Fibroblast of the conjunctiva (primary cell): ENCODE data around the gene GRPEL1.

Source experiments
- DNase-seq: peaks from one replicate; pipeline ENCODE4 v3.0.0-alpha.2; 2010; ENCODE audit warnings: low read depth

The GRPEL1 gene

GRCh38 chr4:7023486-7023885 is 44.4 kb downstream of the GRPEL1 start:
- no peak for DNase-seq

DNA sequence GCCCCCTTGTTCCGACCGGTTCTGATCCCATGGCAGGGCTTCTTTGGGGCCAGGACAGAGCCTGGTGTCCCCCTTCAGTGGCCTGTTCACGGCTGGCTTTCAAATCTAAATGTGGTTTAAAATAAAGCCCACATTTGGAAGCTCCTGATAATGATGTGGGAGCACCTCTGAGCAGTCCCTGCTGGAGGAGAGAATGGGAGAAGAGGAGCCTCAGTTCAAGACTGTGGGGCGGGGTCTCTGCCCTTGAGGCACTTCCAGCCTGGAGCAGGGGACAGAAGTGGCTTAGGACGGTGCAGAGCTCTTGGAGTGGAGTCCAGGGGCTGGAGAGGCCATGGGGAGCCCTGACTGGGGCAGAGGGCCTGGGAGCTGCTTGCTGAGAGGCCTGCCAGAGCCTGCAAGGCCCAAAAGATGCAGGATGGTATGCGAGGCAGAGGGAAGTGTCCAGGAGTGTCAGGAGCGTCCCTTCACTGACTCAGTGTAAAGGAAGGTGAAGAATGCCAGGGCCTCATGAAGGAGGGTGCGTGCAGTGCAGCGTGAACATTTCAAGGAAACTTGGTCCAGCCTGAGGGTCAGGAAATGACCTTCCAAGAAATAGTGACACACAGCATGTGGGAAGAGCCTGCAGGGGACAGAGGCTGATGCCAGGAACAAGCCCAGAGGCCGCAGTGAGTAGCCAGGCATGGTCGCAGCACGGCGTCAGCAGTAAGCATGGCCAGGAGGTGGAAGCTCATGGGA is 45.8 kb downstream of the GRPEL1 start:
- DNase-seq = no peak

- DNase-seq = no peak
These were observed 46.5 kb downstream of the GRPEL1 start for GRCh38 chr4:7021355-7021754.

GRCh38 chr4:7020856-7021255 is 47.0 kb downstream of the GRPEL1 start:
- no peak for DNase-seq

DNA sequence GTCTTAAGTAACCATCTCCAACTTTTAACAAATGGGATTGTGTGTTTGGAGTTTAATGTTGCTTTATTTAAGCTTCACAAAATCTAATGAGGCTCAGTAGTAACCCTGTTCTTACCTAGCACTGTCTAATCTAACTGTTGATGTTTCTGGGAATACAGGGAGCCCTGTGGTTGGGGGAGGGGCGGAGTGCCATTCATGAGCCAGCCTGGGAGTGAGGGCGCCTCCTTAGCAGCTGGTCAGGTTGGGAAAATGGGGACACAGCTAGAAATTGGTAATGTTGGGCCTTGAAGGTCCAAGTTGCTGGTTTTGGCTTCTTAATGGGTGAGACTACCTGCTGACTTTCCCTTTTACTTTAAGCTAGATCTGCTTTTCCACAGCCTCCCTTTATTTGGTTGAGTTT is 47.6 kb downstream of the GRPEL1 start:
- DNase-seq = no peak

DNA sequence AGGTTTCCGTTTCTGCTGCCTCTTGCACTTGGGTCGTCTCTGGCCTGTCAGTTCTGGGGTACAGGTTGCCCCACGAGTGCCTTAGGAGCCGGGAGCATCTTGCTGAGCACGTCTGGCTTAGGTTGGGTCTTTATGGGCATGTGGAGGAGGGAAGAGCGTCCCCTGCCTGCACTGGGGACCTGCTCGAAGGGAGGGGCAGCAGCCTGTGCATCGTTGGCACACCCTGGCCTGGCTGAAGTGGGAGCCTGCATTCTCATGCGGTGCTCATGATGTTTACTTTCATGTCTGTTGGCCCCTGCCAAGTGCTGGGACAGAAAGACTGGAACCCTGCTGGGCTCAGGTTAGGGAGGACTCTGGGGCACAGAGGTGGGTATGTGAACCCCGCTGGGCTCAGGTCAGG is 48.5 kb downstream of the GRPEL1 start:
- DNase-seq = no peak

- no peak for DNase-seq
These were observed 49.6 kb downstream of the GRPEL1 start for GRCh38 chr4:7018281-7018680.

- DNase-seq = no peak
These were observed 50.3 kb downstream of the GRPEL1 start for GRCh38 chr4:7017446-7018048.

GRCh38 chr4:7016512-7016911 is 51.4 kb downstream of the GRPEL1 start:
- no peak for DNase-seq

GRCh38 chr4:7016086-7016485 is 51.8 kb downstream of the GRPEL1 start:
- no peak for DNase-seq

DNA sequence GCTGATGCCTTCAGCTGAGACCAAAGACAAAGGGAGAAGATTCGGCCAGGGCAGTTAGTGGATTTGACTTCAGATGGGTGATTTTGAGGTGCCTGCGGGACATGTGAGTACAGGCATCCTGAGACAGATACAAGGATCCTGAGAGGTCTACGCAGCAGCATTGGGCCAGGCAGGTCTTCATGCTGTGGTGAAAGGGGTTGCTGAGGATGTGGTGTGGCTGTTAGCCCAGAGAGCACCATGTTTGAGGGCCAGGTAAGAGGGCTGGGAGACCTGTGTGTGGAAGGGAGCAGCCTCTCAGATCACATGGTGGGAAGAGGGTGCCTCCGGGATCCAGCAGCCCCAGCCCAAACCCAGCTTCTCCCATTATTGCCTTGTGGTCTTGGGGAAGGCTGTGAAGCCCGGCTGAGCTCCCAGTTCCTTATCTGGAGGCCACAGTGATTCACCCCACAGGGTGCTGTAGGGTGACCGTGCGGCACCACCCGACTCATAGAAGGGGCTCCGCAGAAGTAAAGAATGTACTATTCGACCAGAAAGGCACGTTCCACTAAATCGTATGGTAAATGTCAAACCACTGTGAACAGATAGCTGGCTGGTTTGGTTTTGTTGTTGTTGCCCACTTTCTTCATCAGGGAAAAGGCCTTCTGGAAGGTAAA is 52.4 kb downstream of the GRPEL1 start:
- no peak for DNase-seq

- no peak for DNase-seq
These were observed 53.0 kb downstream of the GRPEL1 start for GRCh38 chr4:7014815-7015214.

DNA sequence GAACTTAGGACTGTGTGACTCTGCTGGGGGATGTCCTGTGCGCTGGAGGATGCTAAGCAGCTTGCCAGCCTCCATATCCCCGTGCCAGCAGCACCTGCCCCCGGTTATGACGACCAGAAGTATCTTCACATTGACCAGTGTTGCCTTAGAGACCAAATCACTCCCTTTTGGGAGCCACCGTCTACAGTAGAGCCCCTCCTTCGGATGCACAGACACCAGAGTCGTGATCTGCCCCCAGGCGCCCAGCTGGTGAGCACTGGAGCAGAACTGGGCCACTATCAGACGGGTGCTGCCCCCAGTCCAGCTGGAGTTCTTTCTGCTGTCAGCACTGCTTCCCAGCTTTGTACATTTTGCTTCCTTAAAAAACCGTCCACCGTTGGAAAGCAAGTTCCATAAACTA is 54.7 kb downstream of the GRPEL1 start:
- no peak for DNase-seq

DNA sequence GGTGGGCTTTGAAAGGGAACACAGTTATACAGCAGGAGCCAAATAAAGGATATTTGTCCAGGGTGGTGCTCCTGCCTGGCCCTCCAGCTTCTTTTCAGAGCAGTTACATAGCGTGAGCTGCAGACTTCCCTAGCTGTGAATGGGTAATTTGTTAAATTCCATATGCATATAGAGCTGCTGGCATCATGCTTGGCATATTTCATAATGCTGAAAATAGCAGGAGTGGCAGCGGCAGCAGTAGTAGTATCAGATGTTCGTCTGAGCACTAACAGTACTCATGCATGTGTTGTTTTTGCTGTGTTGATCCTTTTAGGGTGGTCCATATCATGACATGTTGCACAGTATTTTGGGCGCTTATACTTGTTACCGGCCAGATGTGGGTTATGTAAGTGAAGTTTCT is 58.3 kb downstream of the GRPEL1 start:
- no peak for DNase-seq
